ENCODE measurements around the gene TREX2. TPM values are rescaled to one million over a fixed set of nuclear protein-coding genes. Genes with fewer than 3 reads are reported as not detected.

Gene TREX2
- total RNA-seq, 1 donor from 2014 or later: not detected

DNA sequence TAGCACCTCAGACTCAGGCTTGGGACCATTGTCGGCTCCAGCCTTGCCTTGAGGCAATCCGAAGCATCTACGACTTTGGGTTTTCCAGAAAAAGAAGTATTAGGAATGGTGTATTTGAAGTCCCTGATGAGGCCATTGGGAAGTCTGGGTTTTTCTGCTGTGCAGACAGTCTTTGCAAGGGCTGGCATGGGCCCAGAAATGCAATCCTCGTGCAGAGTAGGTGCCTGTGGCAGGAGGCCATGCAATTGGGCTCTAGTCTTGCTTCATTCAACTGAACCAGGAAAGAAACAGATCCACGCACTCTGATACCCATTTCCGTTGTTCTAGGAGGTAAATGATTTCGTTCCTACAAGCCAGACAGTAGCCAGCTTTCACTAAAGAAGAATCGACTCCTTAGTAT, 22.2 kb downstream of the TREX2 start:
- peaks cover 4% of the 10 kb centered on the region for H3K4me1 ChIP-seq
- TF ChIP-seq, protein P1, sequence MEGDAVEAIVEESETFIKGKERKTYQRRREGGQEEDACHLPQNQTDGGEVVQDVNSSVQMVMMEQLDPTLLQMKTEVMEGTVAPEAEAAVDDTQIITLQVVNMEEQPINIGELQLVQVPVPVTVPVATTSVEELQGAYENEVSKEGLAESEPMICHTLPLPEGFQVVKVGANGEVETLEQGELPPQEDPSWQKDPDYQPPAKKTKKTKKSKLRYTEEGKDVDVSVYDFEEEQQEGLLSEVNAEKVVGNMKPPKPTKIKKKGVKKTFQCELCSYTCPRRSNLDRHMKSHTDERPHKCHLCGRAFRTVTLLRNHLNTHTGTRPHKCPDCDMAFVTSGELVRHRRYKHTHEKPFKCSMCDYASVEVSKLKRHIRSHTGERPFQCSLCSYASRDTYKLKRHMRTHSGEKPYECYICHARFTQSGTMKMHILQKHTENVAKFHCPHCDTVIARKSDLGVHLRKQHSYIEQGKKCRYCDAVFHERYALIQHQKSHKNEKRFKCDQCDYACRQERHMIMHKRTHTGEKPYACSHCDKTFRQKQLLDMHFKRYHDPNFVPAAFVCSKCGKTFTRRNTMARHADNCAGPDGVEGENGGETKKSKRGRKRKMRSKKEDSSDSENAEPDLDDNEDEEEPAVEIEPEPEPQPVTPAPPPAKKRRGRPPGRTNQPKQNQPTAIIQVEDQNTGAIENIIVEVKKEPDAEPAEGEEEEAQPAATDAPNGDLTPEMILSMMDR (IDR thresholded peaks at IDR 0.05; ENCODE audit: borderline replicate concordance): no peak
- no peak overlapping the region for H3K4me3 ChIP-seq
- H3K9me3 ChIP-seq (replicated peaks): no peaks in the 10 kb centered on the region
- no peak overlapping the region for H3K27ac ChIP-seq (replicated peaks)
- DNase-seq: peak; percentile 52
- intact Hi-C loops (cut with micrococcal nuclease): no loop called here
- no peaks in the 10 kb centered on the region for H3K27me3 ChIP-seq (ENCODE audit: low read depth)
- no peaks in the 10 kb centered on the region for H3K36me3 ChIP-seq

DNA sequence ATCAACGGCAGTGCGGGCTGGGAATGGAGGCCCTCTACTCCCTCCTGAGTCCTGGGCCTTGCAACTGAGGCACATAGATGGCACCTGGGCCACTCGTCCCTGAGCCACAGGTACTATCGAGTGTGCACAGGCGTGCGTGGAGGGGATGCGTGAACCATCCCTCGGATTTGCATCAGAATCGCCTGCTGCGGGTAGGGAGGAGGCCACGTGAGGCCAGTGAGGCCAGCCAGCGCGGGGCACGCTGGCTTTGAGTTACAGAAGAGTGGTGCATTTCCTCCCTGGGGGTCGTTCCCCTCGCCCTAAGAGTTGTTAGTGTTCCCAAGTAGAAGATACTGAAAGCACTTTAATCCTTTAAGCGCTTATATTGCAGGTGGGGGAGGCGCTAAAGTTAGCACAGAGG, 24.0 kb downstream of the TREX2 start:
- Histone ChIP-seq H3K4me3 (no peak overlapping the region), H3K9me3 (replicated peaks) (no peaks in the 10 kb centered on the region), H3K36me3 (no peaks in the 10 kb centered on the region), H3K27me3 (ENCODE audit: low read depth) (no peaks in the 10 kb centered on the region), H3K4me1 (peaks cover 4% of the 10 kb centered on the region), H3K27ac (replicated peaks) (no peak overlapping the region)
- DNase-seq: no peak
- TF ChIP-seq, protein P1 (IDR thresholded peaks at IDR 0.05; ENCODE audit: borderline replicate concordance): no peak
- intact Hi-C loops (cut with micrococcal nuclease): no loop called here

DNA sequence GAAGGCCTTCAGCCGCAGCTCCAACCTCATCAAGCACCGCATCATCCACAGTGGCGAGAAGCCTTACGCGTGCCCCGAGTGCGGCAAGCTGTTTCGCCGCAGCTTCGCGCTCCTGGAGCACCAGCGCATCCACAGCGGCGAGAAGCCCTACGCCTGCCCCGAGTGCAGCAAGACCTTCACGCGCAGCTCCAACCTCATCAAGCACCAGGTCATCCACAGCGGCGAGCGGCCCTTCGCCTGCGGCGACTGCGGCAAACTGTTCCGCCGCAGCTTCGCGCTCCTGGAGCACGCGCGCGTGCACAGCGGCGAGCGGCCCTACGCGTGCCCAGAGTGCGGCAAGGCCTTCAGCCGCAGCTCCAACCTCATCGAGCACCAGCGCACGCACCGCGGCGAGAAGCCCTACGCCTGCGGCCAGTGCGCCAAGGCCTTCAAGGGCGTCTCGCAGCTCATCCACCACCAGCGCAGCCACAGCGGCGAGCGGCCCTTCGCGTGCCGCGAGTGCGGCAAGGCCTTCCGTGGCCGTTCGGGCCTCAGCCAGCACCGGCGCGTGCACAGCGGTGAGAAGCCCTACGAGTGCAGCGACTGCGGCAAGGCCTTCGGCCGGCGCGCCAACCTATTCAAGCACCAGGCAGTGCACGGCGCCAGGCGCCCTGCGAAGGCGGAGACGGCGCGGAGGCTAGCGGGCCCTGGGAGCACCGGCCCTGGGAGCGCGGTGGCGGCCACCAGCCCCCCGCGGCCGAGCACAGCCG, 24.8 kb downstream of the TREX2 start:
- no peak overlapping the region for H3K4me3 ChIP-seq
- no peak for DNase-seq
- intact Hi-C loops (cut with micrococcal nuclease): no loop called here
- no peak overlapping the region for H3K27ac ChIP-seq (replicated peaks)
- TF ChIP-seq, protein P1 (IDR thresholded peaks at IDR 0.05; ENCODE audit: borderline replicate concordance): no peak
- no peaks in the 10 kb centered on the region for H3K36me3 ChIP-seq
- no peaks in the 10 kb centered on the region for H3K9me3 ChIP-seq (replicated peaks)
- no peaks in the 10 kb centered on the region for H3K27me3 ChIP-seq (ENCODE audit: low read depth)
- peaks cover 4% of the 10 kb centered on the region for H3K4me1 ChIP-seq

DNA sequence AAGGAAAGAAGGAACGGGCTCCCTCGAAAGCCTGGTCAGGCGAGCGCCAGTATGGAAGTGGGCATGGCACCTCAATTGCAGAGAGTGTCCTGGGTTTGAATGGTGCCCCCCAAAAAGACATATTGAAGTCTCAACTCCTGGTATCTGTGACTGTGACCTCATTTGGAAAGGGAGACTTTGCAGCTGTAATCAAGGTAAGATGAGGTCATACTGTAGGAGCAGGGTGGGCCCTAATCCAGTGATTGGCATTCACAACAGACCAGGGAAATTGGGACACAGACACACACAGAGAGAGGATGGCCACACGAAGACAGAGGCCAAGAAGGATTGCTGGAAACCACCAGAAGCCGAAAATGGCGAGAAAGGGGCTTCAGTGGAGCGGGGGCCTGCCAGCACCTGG, 28.2 kb downstream of the TREX2 start:
- intact Hi-C loops (cut with micrococcal nuclease): no loop called here
- H3K4me1 ChIP-seq: no peaks in the 10 kb centered on the region
- no peaks in the 10 kb centered on the region for H3K36me3 ChIP-seq
- no peak for DNase-seq
- no peaks in the 10 kb centered on the region for H3K9me3 ChIP-seq (replicated peaks)
- no peak overlapping the region for H3K4me3 ChIP-seq
- H3K27me3 ChIP-seq (ENCODE audit: low read depth): no peaks in the 10 kb centered on the region
- no peak overlapping the region for H3K27ac ChIP-seq (replicated peaks)
- TF ChIP-seq, protein P1 (IDR thresholded peaks at IDR 0.05; ENCODE audit: borderline replicate concordance): no peak

DNA sequence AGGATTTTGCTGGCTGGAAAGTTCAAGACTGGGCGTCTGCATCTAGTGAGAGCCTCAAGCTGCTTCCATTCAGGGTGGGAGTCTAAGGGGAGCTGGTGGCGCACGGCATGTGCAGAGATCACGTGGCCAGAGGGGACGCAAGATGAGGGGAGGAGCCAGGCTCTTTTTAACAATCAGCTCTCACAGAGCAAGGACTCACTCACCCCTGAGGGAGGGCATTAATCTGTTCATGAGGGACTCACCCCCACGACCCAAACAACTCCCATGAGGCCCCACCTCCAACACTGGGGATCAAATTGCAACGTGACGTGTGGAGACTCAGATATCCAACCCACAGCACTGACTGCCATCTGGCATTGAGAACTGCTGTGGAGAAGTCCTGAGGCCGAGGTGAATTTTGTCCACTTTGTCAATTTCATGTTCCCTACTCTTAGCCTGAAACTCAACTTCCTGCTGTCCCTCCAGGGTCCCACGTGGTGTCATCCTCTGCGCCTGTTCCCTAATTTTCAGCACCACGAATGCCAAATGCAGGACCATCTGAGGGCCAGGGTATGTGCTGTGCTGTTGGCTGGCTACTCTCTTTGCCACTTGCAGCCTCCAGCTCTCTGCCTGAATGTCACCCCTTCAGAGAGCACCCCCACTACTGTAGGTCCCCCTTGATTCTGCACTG, 28.9 kb downstream of the TREX2 start:
- Histone ChIP-seq H3K4me1 (no peaks in the 10 kb centered on the region), H3K36me3 (no peaks in the 10 kb centered on the region), H3K27ac (replicated peaks) (no peak overlapping the region), H3K4me3 (no peak overlapping the region), H3K9me3 (replicated peaks) (no peaks in the 10 kb centered on the region), H3K27me3 (ENCODE audit: low read depth) (peaks cover 4% of the 10 kb centered on the region)
- intact Hi-C loops (cut with micrococcal nuclease): no loop called here
- TF ChIP-seq, protein P1 (IDR thresholded peaks at IDR 0.05; ENCODE audit: borderline replicate concordance): no peak
- DNase-seq: no peak
